ENCODE measurements around the gene MXD3.
"Not testable (repeated sequence)": the region's sequence is repeated elsewhere in the genome, so short reads cannot be mapped to it uniquely, and the experiment has no call there.

The MXD3 gene

DNA sequence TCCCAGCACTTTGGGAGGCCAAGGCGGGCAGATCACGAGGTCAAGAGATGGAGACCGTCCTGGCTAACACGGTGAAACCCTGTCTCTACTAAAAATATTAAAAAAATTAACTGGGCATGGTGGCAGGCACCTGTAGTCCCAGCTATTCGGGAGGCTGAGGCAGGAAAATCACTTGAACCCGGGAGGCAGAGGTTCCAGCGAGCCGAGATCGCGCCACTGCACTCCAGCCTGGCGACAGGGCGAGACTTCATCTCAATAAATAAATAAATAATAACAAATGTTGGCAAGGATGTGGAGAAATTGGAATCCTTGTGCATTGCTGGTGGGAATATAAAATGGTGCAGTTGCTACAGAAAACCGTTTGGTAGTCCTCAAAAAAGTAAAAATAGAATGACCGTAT, 31.3 kb upstream of the MXD3 start:
- not testable (repeated sequence) for DNase-seq (ENCODE audit: low spot score)

DNA sequence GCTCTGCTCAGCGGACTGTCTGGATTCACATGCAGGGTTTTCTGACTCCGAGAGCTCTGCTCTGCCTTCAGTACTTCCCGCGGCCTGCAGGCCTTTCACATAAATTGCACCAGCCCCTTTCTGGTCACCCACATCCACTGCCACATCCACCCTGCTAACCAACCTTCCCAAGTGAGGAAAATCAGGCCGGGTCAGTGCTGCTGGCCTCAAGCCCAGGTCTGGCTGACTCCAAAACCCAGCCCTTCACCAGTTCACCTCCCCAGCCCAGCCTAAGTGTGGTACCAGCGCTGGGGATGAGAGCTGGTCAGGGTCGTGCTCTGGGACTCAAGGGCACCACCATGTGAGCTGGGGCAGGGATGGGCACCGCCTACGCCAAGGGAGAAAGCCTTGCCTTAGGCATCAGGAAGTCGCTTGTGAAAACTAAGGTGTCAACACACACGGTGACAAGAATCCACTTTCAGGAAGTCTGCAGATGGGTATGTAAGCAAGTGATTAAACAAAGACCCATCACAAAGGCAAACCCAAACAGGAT, 27.5 kb upstream of the MXD3 start:
- no peak for DNase-seq (ENCODE audit: low spot score)

DNA sequence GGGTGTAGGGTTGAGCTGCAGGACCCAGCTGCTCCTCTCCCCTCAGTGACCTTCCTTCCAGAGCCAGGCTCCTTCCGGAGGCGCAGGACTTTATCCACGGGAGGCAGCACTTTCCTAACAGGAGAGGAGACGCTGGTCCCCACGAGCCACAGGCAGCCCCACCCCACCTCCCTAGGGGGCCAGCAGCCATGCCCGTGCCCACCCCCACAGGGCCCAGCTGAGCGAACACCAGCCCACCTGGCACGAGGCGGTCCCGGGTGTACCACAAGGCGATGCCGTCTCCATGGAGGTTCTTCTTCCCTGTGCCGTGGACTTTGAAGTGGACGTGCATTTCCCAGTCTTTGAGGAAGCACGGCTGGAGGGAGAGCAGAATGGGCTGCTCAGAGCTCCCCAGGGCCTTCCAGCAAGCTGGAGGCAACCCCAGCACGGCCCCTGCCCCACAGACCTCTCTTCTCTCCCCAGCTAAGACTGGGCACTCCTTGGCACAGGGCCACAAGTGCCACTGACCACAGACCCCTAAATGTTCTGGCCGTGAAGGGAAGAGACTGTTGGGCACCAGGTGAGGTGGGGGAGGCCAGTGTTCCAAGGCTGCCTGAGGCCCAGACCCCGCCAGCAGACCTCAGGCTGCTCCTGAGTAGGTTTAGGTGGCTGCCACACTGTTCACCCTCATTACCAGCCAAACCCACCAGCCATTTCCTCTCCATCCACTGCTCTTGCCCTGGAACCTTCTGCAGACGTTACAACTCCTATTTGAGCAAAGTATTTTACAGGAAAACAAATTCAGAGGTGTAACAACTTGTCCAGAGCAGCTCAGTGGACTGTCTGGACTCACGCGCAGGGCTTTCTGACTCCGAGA, 26.8 kb upstream of the MXD3 start:
- DNase-seq (ENCODE audit: low spot score): no peak

DNA sequence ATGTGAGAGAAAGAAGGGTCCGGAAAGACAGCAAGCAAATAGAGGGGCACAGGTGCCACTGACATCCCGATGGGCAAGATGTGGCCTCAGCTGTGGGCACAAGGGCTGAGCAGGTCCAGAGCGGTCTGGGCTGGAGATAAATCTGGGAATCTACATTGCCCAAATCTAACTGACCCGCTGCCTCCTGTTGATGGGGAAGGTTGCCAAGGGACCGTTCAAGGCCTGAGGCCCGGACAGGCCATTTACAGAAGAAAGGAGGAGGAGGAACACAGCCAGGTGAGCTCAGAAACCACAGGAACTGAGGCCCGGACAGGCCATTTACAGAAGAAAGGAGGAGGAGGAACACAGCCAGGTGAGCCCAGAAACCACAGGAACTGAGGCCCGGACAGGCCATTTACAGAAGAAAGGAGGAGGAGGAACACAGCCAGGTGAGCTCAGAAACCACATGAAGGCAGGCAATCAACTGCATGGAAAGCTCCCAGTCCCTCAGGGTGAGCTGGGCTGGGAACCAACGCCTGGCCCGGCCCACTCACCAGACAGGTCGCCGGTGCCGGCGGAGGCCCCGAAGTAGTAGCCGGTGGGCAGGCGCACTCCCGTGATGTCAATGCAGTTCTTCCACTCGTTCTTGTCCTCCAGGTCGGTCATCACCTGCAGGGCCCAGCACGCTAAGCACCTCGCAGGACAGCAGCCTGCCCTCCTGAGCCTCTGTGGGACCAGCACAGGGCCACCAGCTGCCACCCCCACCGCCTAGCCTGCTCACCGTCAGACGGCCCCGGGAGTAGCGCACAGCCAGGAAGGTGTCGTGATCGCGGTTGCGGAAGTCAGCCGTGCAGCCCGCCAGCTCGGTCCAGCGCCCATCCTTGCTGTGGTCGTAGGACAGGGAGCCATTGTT, 25.2 kb upstream of the MXD3 start:
- DNase-seq (ENCODE audit: low spot score): no peak

DNA sequence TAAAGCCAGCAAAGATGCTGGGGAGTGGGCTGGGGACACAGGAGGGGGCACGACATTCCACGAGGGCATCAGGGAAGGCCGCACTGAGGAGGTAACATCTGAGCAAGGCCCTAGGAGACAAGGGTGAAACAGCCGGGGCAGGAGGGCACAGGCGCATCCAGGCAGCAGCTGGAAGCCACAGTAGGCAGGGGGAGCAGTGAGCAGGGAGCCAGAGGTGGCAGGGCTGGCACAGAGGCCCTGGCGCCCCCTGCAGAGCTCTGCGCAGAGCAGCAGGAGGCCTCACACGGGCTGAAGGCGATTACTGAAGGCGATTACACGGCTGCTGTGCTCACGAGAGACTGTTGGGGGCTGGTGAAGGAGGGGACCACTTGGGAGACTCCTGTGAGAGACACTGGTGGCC, 24.4 kb upstream of the MXD3 start:
- DNase-seq (ENCODE audit: low spot score): no peak

DNA sequence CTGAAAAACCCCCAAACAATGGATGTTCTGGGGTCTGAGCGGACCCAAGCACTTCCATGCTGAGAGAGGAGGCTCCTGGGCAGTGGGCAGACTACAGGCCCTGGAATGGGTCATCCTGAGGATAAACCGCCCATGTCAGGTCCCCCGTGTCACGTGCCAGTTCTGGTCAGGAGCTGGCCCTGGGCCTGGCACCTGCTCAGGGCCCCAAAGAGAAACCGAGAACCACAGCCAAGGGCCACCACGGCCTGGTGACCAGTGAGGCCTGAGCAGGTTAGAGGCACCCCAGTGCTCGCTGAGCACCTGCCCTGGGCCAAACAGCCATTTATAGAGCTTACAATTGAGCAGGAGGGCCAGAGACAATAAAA, 24.0 kb upstream of the MXD3 start:
- DNase-seq (ENCODE audit: low spot score): no peak

DNA sequence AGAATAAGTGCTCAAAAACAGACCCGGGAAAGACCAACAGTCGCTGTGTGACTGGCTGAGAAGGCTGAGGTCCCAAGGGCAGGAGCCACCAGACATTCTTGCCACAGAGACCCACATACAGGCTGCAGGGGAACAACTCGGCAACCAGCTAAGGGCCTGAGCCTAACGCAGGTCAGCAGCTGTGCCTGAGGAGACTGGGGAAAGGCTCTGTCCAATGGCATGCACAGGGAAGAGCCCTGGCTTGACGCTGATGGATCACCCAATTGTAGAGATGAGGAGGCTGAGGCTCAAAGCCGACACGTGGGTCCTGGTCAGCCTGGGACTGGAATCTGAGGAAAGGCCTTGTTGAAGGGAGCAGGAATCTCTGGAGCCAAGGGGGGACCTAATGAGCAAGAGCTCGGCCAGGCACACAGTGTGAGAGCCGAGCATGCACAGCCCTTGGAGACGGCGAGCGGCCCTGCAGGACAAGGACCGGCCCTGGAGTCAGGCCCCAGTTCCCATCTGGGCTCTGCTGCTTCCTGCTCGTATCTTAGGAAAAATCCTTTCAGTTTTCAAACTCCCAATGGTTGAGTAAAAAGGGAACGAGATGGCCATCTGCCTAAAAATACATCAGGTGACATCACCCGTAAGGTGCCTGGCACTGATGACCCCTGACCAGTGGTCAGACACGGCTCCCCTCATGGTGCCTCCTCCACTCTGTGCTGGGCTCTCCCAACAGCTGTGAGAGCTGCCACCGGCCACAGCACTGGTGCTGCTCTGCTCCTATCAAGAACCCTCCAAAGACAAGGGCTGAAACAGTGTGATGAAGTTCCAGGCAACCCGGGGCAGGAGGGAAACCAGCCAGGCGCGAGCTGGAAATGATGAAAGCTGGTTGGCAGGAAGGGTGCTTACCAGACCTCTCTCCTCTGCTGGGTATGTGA, 23.3 kb upstream of the MXD3 start:
- no peak for DNase-seq (ENCODE audit: low spot score)

DNA sequence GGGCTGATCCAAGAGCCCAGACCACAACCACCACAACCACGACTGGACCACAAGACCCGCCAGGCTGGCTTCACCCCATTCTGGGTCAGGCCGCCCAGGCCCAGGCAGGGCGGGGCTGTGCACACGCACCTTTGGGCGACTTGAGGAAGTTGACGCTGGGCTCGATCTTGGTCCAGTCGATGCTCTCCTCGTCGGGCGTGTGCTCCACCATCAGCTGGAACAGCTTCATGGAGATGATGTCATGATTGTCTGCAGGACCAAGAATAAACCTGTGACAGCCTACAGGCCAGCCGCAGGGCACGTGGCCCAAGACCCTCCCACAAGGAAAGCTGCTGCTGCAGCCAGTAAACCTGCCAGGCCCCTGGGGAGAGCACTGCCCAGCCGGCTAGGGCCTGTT, 22.5 kb upstream of the MXD3 start:
- DNase-seq (ENCODE audit: low spot score): no peak

DNA sequence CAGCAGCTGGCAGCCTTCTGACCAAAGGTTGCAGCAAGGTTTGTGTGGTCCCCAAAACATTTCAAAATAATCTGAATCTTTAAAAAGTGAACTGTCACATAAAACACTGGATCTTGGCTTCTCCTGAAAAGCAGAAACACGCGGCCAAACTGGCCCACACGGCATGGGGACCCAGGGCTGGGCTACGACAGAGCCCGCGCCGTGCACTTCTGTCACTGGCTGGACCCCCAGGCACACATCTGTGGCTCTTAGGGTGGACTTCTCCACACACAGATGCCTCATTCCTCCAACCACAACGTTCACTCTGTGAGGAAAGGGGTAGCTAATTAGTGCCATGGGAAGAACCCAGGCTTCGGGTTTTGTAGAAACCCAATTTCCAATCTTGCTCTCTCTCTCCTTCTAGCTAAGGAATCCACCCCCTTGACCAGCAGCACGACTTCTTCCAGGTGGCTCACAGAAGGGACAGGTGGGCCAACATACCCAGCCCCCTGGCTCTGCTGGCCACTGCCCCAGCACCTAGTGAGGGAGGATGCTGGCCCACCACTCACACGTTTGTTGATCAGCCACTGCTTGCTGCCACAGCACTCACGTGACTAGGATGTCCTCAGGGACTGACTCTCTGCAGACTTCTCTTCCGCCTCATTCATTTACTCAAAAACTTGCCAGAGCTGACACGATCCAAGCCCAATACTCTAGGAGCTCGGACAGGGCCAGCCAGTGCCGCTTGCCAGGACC, 21.9 kb upstream of the MXD3 start:
- DNase-seq (ENCODE audit: low spot score): no peak

DNA sequence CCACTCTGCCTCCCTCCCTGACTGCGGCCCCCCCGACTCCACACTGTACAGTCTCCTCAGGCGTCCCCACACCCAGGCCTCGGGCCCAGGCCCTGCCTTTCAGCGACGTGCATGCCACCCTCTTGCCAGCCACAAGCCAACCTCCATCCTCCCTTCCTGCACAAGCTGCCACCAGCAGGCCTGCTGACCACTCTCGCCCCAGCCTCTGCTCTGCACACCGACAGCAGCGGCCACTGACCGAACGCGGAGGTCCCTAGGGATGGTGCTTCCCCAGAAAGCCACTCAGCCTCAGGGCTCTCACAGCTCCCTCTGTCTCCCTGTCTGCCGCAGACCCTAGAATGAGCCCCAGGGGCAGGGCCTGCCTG, 21.2 kb upstream of the MXD3 start:
- no peak for DNase-seq (ENCODE audit: low spot score)

DNA sequence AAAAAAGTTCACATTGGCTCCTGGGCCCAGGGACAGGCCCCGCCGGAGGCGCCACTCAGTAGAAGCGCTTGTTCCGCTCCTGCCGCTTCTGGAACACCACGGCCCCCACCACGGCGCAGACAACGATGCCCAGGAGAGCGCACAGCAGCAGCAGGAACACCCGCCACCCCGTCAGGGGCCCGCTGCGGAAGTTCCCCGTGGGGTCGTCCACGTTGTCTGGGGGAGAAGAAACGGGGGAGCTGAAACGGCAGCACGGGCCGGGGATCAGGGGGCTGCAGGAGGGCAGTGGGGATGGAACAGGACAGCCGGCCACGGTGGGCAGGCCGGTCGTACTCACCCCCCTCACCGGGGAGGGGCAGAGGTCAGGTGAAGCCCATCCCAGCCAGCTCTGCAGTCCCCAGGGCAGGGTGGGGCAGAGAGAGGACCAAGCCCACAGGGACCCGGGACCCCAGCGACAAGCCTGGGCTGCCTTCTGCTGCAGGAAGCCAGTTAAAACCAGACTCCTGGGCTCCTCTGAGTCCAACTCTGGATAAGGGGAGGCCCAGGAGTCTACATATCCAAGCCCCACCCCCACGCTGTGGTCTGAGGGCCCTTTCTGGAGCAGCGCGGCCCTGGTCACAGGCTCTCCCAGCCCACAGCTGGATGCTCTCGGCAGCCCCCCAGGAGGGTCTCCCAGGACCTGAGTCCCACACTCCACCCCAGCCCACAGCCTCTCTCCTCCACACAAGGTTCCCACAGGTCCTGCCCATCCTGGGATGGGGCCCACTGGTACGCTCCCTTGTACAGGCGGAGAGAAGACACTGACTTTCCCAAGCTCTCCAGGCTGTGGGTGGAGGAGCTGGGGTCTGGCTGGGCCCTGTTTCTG, 20.6 kb upstream of the MXD3 start:
- DNase-seq (ENCODE audit: low spot score): no peak

DNA sequence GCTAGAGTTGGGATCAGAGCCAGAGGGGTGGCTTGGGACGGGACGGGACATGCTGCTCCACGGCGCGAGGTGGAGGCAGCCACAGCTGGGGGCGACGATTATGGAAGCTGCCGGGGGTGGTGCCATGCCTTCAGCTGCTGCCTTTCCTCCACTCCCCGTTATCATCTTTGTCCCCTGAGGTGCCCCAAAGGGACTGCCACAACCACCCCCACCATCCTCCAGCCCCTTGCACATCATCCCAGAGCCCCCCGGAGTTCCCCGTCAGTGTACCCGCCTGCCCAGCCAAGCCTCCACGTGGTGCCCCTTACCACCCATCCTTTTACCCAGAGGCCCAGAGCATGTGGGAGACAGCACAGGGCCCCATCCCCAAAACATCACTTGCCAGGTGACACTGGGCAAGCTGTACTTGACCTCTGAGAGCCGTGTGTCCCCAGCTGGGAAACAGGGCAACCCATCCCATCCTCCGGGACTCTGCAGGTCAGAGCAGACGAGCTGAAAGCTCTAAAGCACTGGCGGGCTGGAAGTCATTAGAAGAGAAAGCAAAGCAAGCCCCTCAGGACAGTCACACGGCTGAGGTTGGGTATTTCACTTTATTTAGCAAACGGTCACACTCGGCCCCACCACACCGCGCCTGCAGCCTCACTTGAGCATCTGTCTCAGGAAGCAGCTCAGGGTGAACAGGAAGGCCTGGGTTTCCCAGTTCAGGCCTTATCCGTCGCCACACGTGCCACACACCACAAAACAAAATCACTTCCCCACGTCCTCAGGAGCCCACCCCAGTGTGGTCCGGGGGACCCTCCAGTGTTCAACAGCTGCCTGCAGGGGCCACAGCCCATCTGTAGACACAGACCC, 19.5 kb upstream of the MXD3 start:
- no peak for DNase-seq (ENCODE audit: low spot score)

DNA sequence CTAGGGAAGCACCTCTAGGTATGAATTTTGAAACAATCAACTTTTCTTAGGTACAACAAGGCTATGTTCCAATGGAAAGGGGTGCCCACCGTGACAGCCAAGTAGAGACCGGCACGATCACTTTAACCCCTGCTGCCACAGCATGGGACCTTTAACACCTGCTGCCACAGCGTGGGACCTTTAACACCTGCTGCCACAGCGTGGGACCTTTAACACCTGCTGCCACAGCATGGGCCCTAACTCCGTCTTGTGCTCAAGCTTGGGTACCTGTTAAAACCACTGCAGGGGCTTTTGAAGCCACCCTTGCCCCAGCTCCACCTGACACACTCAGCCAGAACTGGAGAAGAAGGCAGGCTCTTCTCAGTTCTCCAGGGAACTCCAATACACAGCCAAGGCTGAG, 18.2 kb upstream of the MXD3 start:
- DNase-seq (ENCODE audit: low spot score): no peak

DNA sequence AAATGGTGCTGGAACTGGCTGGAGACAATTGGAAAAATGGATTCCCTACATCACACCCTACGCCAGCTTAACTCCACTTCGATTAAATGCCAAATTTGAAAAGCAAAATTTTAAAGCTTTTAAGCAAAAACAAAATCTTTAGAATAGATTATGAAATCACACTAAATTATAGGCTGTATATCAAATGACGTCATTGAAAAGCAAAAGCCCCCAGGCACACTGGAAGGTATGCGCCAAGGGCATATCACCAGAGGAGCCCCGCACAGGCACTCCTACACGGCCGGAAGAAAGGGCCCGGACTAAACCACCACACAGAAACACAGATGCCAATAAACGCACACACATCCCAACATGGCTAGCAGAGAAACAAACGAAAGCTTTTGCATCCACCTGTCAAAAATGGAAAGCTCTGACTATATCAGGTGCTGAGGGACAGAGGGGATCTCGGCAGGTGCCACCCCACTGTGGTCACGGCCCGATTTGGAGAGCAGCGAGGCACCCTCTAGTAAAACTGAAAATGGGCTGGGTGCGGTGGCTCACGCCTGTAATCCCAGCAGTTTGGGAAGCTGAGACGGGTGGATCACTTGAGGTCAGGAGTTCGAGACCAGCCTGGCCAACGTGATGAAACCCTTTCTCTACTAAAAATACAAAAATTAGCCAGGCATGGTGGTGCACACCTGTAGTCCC, 17.0 kb upstream of the MXD3 start:
- DNase-seq (ENCODE audit: low spot score): no peak

DNA sequence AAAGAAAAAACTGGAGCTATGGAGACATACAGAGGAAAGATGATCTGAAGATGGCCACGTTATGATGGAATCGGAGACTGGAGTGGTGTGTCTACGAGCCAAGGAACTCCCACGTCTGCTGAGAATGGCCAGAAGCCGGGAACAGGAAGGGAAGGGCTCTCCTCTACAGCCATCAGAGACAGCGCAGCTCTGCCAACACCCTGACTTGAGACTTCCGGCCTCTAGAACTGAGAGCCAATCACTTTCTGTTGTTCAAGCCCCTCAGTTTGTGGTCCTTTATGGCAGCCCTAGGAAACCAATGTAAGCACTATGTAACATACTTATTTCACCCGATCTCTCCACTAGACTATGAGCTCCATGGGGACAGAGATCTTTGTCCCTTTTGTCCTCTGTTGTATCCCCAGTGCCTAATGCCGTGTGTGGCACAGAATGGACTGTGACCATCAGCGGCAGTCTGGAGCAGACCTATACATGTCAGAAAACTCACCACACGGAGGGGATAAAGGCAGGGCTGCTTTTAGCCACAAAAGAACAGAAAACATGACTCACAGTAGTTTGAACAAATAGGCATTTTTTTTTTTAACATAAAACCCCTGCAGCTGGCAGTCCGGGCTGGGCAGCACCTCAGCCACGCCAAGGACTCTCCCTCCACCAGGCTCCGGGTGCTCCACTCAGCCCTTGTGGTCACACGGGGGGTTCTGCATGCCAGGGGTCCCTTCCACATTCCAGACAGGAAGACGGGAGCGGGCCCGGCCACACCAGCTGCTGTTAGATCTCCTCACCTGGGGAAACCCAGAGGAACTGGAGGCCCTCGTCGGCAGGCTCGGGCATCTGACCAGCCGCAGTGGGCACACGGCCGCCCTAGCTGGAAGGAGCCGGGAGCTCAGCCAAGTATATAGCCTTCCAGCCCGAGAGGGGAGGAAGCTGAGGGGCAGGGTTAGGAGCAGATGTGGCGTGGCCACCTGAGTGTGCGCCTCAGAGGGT, 16.1 kb upstream of the MXD3 start:
- no peak for DNase-seq (ENCODE audit: low spot score)

DNA sequence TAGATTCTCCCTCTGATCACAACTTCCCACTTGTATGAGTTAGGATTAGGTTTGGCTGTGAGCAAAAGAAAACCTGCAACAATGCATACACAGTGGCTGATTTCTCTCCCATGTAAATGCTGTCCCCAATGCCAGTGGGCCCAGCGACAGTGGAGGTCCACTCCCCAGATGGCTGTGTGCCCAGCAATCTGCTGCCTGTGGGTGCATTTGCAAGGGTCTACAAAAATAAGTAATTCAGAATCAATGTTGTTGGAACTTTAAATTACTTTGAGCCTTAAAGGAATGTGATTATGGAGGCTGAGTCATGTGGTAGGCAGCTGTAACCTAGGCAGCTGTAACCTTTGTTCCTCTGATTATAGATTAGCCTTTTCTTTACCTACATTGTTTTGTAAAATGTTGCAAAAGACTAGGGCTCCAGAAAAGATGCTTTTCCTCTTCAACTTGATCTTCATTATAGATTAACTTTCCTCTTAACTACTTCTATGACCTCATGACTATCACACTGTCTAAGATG, 14.2 kb upstream of the MXD3 start:
- no peak for DNase-seq (ENCODE audit: low spot score)

DNA sequence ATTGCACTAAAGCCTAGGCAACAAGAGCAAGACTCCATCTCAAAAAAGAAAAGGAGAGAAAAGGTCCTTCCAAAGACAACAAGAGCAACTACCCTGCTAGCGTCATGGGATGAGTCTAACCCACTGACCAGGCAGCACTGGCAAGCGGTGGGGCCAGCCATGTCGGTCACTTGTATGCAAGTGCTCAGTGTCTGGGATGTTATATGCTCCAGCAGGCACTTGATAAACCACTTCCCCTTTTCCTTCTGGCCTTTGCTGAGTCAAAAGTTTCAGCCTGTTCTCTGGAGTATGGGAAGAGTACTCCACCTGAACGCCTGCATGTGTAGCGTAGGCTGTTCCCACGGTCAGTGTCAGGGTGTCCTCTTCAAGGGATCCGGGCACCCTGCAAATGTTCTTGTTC, 9.2 kb upstream of the MXD3 start:
- no peak for DNase-seq (ENCODE audit: low spot score)

Data from CD4-positive, alpha-beta T cell treated with Interleukin-2 at 100 ng/mL for 4 hours (primary cell).